ENCODE measurements around the gene PARS2. TPM values are rescaled to one million over a fixed set of nuclear protein-coding genes. Genes with fewer than 3 reads are reported as not detected.

PARS2 gene
- total RNA-seq, 1 experiment from 2014 or later = 9.6 TPM

GRCh38 chr1:54744696-54745095, 19.6 kb downstream of the PARS2 start:
- intact Hi-C loops (cut with micrococcal nuclease) = no loop called here
- TF ChIP-seq POLR2AphosphoS5 (IDR thresholded peaks at IDR 0.05; ENCODE audit: low read depth, low read length) = no peak
- no peak for TF ChIP-seq MAX (IDR thresholded peaks at IDR 0.05)
- TF ChIP-seq EZH2 (IDR thresholded peaks at IDR 0.05) = no peak
- ATAC-seq (no peak), DNase-seq (ENCODE audit: low read depth, low spot score) (no peak)
- ChIA-PET POLR2A (no interaction called here), CTCF (no interaction called here), RAD21 (ENCODE audit: low non-redundant PET in 1 of 2, low total read pairs in 2 of 2, uncharacterized antibody in 2 of 2, unreplicated experiment in 2 of 2) (no interaction called here)
- Histone ChIP-seq H3K79me2 (ENCODE audit: insufficient read depth, low read length) (no peaks in the 10 kb centered on the region), H3K4me1 (ENCODE audit: control insufficient read depth in 1 of 2, insufficient read depth in 2 of 2, low read length in 2 of 2) (no peaks in the 10 kb centered on the region), H3K9me3 (ENCODE audit: control insufficient read depth in 1 of 2, insufficient read depth in 1 of 2, low read depth in 1 of 2, low read length in 2 of 2) (no peaks in the 10 kb centered on the region), H2AFZ (ENCODE audit: low read depth, low read length, poor library complexity, severe bottlenecking) (no peak overlapping the region), H3K4me3 (replicated peaks in 1 of 2; ENCODE audit: low read depth in 1 of 2, low read length in 2 of 2) (no peak overlapping the region), H3K9ac (ENCODE audit: low read length) (no peak overlapping the region), H3K27ac (ENCODE audit: low read depth, low read length) (no peak overlapping the region), H3K27me3 (ENCODE audit: insufficient read depth, low read length) (no peaks in the 10 kb centered on the region), H3K9me2 (ENCODE audit: insufficient read depth) (no peaks in the 10 kb centered on the region), H3K36me3 (ENCODE audit: control insufficient read depth in 1 of 2, insufficient read depth in 2 of 2, low read length in 2 of 2) (peaks cover 15 to 20% of the 10 kb centered on the region in 2 experiments; a peak in 3 of 4 replicates), H4K20me1 (ENCODE audit: insufficient read depth) (no peaks in the 10 kb centered on the region), H3K4me2 (ENCODE audit: low read length) (no peak overlapping the region)
- no TSS peak for BruUV-seq (replicated peaks)

GRCh38 chr1:54743416-54744226, 20.7 kb downstream of the PARS2 start:
- H3K4me3 ChIP-seq (replicated peaks in 1 of 2; ENCODE audit: low read depth in 1 of 2, low read length in 2 of 2) = no peak overlapping the region
- no peak overlapping the region for H2AFZ ChIP-seq (ENCODE audit: low read depth, low read length, poor library complexity, severe bottlenecking)
- H3K9me2 ChIP-seq (ENCODE audit: insufficient read depth) = no peaks in the 10 kb centered on the region
- no peak overlapping the region for H3K27ac ChIP-seq (ENCODE audit: low read depth, low read length)
- H3K4me1 ChIP-seq (ENCODE audit: control insufficient read depth in 1 of 2, insufficient read depth in 2 of 2, low read length in 2 of 2) = no peaks in the 10 kb centered on the region
- CTCF ChIA-PET = no interaction called here
- DNase-seq (ENCODE audit: low read depth, low spot score) (no peak), ATAC-seq (no peak)
- H4K20me1 ChIP-seq (ENCODE audit: insufficient read depth) = no peaks in the 10 kb centered on the region
- no peaks in the 10 kb centered on the region for H3K27me3 ChIP-seq (ENCODE audit: insufficient read depth, low read length)
- intact Hi-C loops (cut with micrococcal nuclease) = no loop called here
- H3K4me2 ChIP-seq (ENCODE audit: low read length) = no peak overlapping the region
- POLR2A ChIA-PET = interaction anchor here (0.6 kb wide), 1 partner anchor 14 kb away, joined by 3 read pairs; no protein-coding TSS in a partner anchor
- no TSS peak for BruUV-seq (replicated peaks)
- RAD21 ChIA-PET (ENCODE audit: low non-redundant PET in 1 of 2, low total read pairs in 2 of 2, uncharacterized antibody in 2 of 2, unreplicated experiment in 2 of 2) = no interaction called here
- H3K79me2 ChIP-seq (ENCODE audit: insufficient read depth, low read length) = no peaks in the 10 kb centered on the region
- H3K9ac ChIP-seq (ENCODE audit: low read length) = no peak overlapping the region
- no peaks in the 10 kb centered on the region for H3K9me3 ChIP-seq (ENCODE audit: control insufficient read depth in 1 of 2, insufficient read depth in 1 of 2, low read depth in 1 of 2, low read length in 2 of 2)
- TF ChIP-seq EZH2 (IDR thresholded peaks at IDR 0.05) = no peak
- TF ChIP-seq YY1 (IDR thresholded peaks at IDR 0.05; ENCODE audit: extremely low read depth, insufficient replicate concordance, low read depth, low read length) = no peak
- TF ChIP-seq ZNF274 (IDR thresholded peaks at IDR 0.05; ENCODE audit: low read depth, low read length) = no peak
- TF ChIP-seq TCF7L2 (IDR thresholded peaks at IDR 0.05; ENCODE audit: borderline replicate concordance, extremely low read depth, insufficient read depth, insufficient read length) = no peak
- 0 out of 2 replicates have a peak, but pooled peaks have one; percentile 12 for TF ChIP-seq POLR2AphosphoS5 (IDR thresholded peaks at IDR 0.05; ENCODE audit: low read depth, low read length)
- H3K36me3 ChIP-seq (ENCODE audit: control insufficient read depth in 1 of 2, insufficient read depth in 2 of 2, low read length in 2 of 2) = peaks cover 19 to 28% of the 10 kb centered on the region in 2 experiments; a peak in 3 of 4 replicates
